SK-N-MC (cell line): ENCODE results near the gene SWT1.

Source experiments
- EZH2 ChIP-seq: fragments of 200-600 bp; sonication (generic); IDR thresholded peaks from one replicate; pipeline ENCODE4 v1.6.1; 2017; ENCODE audit warnings: antibody characterized with exemption
- POLR2AphosphoS5 ChIP-seq: IDR thresholded peaks from 2 replicates; pipeline ENCODE4 v1.6.1; 2012; ENCODE audit warnings: mild to moderate bottlenecking, low read depth, low read length, borderline replicate concordance

- no peak for TF ChIP-seq POLR2AphosphoS5
- no peak for TF ChIP-seq EZH2
Measured at GRCh38 chr1:185279571-185279970, 122.6 kb downstream of the SWT1 start.
